ENCODE measurements around the gene AP2B1.
A peak's percentile ranks its signal among the peaks of the same experiment; 100 is the strongest.

Gene AP2B1

DNA sequence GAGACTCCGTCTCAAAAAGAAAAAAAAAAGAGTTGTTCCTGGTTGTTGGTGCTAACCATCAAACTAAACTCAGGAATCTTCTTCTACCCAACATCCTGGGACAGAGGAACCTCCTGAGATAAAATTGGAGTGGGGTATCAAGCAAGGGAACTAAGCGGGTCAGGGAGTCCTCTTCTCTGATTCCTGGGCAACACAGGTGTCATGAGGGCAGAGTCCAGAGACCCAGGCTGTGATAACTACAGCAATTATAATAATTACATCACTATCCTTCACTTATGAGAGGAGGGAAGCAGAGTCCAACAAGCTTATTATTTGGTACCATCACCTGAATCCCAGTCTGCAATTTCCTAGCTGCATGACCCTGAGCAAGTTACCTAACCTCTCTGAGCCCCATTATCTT, 181.7 kb downstream of the AP2B1 start:
- Histone ChIP-seq H3K4me2 (ENCODE audit: low read length) (no peak overlapping the region), H4K8ac (ENCODE audit: low read depth, low read length) (no peak overlapping the region), H3K9ac (ENCODE audit: low read length) (no peak overlapping the region), H2BK120ac (ENCODE audit: low read depth, low read length) (no peak overlapping the region), H3K27me3 (ENCODE audit: insufficient read depth, low read length, poor library complexity) (no peaks in the 10 kb centered on the region), H3K4me1 (ENCODE audit: control insufficient read depth, low read depth, low read length) (no peaks in the 10 kb centered on the region), H3K27ac (ENCODE audit: low read depth, low read length) (no peak overlapping the region), H2BK15ac (replicated peaks; ENCODE audit: low read depth) (no peak overlapping the region), H3K79me1 (ENCODE audit: low read length) (no peaks in the 10 kb centered on the region), H3K79me2 (ENCODE audit: control insufficient read depth, insufficient read depth, low read length) (no peaks in the 10 kb centered on the region), H3K23ac (ENCODE audit: low read length) (no peak overlapping the region), H2AK5ac (ENCODE audit: low read length) (no peak overlapping the region), H4K5ac (ENCODE audit: low read length) (no peak overlapping the region), H3K56ac (ENCODE audit: low read length) (no peak overlapping the region), H2BK5ac (ENCODE audit: low read length) (no peak overlapping the region), H3K18ac (ENCODE audit: low read length) (no peak overlapping the region), H3K4me3 (ENCODE audit: low read length) (no peak overlapping the region), H3K36me3 (ENCODE audit: control insufficient read depth, insufficient read depth, low read length) (no peaks in the 10 kb centered on the region), H3K4ac (ENCODE audit: low read depth, low read length) (no peak overlapping the region)
- no CpG with 5 or more reads among the region's 2 CpGs for WGBS (ENCODE audit: extremely low coverage, insufficient coverage, low lambda C conversion rate)
- no peak for DNase-seq

DNA sequence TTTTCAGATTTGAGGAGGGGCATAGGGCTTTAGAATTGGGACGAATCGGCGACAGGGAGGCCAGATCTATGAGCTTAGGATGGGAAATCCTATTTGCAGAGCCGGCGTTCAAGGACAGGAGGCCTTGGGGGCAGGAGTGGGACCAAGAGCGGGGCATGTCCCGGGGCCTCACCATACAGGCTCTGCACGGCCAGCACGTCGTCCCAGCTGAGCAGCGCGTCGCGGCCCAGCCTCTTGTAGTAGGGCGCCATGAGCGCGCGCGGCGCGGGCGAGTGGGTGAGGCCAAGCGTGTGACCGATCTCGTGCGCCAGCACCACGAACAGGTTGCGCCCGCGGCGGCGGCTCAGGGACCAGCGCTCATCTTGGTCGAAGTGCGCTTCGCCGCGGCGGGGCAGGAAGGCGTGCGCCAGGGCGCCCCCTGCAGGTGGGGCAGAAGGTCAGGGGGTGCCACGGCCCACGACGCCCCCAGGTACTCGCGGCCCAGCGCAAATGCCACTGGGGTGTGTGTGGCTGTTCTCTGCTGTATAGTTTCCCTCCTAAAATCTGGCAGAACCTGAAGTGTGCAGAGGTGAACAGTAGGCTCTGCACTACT, 182.9 kb downstream of the AP2B1 start:
- no peak overlapping the region for H3K18ac ChIP-seq (ENCODE audit: low read length)
- no peak overlapping the region for H2AK5ac ChIP-seq (ENCODE audit: low read length)
- no peak overlapping the region for H4K8ac ChIP-seq (ENCODE audit: low read depth, low read length)
- H3K27me3 ChIP-seq (ENCODE audit: insufficient read depth, low read length, poor library complexity) = no peaks in the 10 kb centered on the region
- no peak overlapping the region for H2BK15ac ChIP-seq (replicated peaks; ENCODE audit: low read depth)
- no peak overlapping the region for H2BK5ac ChIP-seq (ENCODE audit: low read length)
- no peak overlapping the region for H3K56ac ChIP-seq (ENCODE audit: low read length)
- H3K4me3 ChIP-seq (ENCODE audit: low read length) = no peak overlapping the region
- H3K4me1 ChIP-seq (ENCODE audit: control insufficient read depth, low read depth, low read length) = no peaks in the 10 kb centered on the region
- H2BK120ac ChIP-seq (ENCODE audit: low read depth, low read length) = no peak overlapping the region
- H3K36me3 ChIP-seq (ENCODE audit: control insufficient read depth, insufficient read depth, low read length) = no peaks in the 10 kb centered on the region
- H3K27ac ChIP-seq (ENCODE audit: low read depth, low read length) = no peak overlapping the region
- H3K23ac ChIP-seq (ENCODE audit: low read length) = no peak overlapping the region
- no peak overlapping the region for H4K5ac ChIP-seq (ENCODE audit: low read length)
- no CpG with 5 or more reads among the region's 48 CpGs for WGBS (ENCODE audit: extremely low coverage, insufficient coverage, low lambda C conversion rate)
- H3K79me1 ChIP-seq (ENCODE audit: low read length) = no peaks in the 10 kb centered on the region
- no peak overlapping the region for H3K4ac ChIP-seq (ENCODE audit: low read depth, low read length)
- H3K79me2 ChIP-seq (ENCODE audit: control insufficient read depth, insufficient read depth, low read length) = no peaks in the 10 kb centered on the region
- no peak overlapping the region for H3K4me2 ChIP-seq (ENCODE audit: low read length)
- DNase-seq = no peak
- H3K9ac ChIP-seq (ENCODE audit: low read length) = no peak overlapping the region

DNA sequence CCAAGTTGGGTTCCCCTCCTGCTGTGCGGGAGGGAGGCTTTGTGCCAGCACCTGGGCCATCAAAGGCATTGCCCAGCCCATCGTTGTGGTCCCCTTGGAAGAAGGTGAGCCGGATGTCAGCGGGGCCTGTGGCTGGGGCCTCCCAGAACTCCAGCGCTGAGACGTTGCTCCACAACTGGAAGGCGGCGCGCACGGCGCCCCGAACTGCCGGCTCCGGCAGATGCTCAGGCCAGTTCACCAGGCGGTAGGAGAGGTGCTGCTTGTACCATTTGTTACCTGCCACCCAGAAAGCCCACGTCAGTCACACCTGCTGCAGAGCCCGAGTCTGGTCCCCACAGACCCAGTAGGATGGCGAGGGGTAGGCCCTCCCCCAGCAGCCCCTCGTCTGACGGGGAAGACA, 186.0 kb downstream of the AP2B1 start:
- Histone ChIP-seq H3K56ac (ENCODE audit: low read length) (no peak overlapping the region), H3K4ac (ENCODE audit: low read depth, low read length) (no peak overlapping the region), H2BK15ac (replicated peaks; ENCODE audit: low read depth) (no peak overlapping the region), H3K23ac (ENCODE audit: low read length) (no peak overlapping the region), H2AK5ac (ENCODE audit: low read length) (no peak overlapping the region), H3K4me1 (ENCODE audit: control insufficient read depth, low read depth, low read length) (no peaks in the 10 kb centered on the region), H4K8ac (ENCODE audit: low read depth, low read length) (no peak overlapping the region), H3K27me3 (ENCODE audit: insufficient read depth, low read length, poor library complexity) (no peaks in the 10 kb centered on the region), H3K4me3 (ENCODE audit: low read length) (no peak overlapping the region), H3K79me2 (ENCODE audit: control insufficient read depth, insufficient read depth, low read length) (no peaks in the 10 kb centered on the region), H3K36me3 (ENCODE audit: control insufficient read depth, insufficient read depth, low read length) (no peaks in the 10 kb centered on the region), H2BK120ac (ENCODE audit: low read depth, low read length) (no peak overlapping the region), H3K79me1 (ENCODE audit: low read length) (no peaks in the 10 kb centered on the region), H4K5ac (ENCODE audit: low read length) (no peak overlapping the region), H3K4me2 (ENCODE audit: low read length) (no peak overlapping the region), H2BK5ac (ENCODE audit: low read length) (no peak overlapping the region), H3K18ac (ENCODE audit: low read length) (no peak overlapping the region), H3K27ac (ENCODE audit: low read depth, low read length) (no peak overlapping the region), H3K9ac (ENCODE audit: low read length) (no peak overlapping the region)
- DNase-seq = no peak
- no CpG with 5 or more reads among the region's 20 CpGs for WGBS (ENCODE audit: extremely low coverage, insufficient coverage, low lambda C conversion rate)

DNA sequence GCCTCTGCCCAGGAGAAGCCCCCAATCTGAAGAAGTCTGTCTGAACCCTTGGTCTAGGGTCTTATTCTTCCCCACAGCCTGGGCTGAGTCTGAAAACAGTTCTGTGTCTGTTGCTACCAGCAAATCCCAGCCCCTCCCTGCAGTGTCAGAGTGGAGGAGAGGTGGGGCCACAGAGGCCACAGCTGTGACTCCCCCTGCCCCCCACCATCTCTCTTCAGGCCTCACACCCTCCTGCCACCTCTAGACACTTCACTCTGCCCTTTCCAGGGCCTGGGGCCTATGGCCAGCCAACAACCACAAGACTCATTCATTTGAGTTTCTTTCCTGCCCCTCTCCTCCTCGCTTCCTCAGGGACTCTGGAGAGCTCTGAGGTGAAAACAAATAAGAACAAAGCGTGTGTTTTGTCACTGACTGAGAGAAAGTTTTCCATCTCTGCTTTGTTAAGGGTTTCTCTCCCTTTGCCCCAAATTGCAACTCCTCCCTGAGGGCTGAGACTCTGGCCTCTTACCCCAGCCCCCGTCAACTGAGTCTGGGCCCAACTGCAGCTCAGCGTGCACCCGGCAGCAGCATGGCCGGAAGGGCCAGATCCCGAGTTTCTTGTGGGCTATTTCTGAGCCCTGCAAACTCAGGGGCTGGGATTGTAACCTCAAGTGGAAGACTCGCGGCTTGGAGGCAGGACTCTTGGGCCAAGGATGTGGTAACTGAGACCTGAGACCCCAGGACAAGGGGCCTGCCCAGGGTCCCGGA, 186.7 kb downstream of the AP2B1 start:
- no peak overlapping the region for H2BK15ac ChIP-seq (replicated peaks; ENCODE audit: low read depth)
- no peak overlapping the region for H3K18ac ChIP-seq (ENCODE audit: low read length)
- no CpG with 5 or more reads among the region's 10 CpGs for WGBS (ENCODE audit: extremely low coverage, insufficient coverage, low lambda C conversion rate)
- no peaks in the 10 kb centered on the region for H3K36me3 ChIP-seq (ENCODE audit: control insufficient read depth, insufficient read depth, low read length)
- no peak overlapping the region for H3K4ac ChIP-seq (ENCODE audit: low read depth, low read length)
- H3K23ac ChIP-seq (ENCODE audit: low read length) = no peak overlapping the region
- no peak for DNase-seq
- H3K9ac ChIP-seq (ENCODE audit: low read length) = no peak overlapping the region
- H3K4me2 ChIP-seq (ENCODE audit: low read length) = no peak overlapping the region
- no peak overlapping the region for H4K8ac ChIP-seq (ENCODE audit: low read depth, low read length)
- H3K4me1 ChIP-seq (ENCODE audit: control insufficient read depth, low read depth, low read length) = no peaks in the 10 kb centered on the region
- no peak overlapping the region for H3K27ac ChIP-seq (ENCODE audit: low read depth, low read length)
- H3K56ac ChIP-seq (ENCODE audit: low read length) = peak overlapping the region; percentile 46
- H3K79me2 ChIP-seq (ENCODE audit: control insufficient read depth, insufficient read depth, low read length) = no peaks in the 10 kb centered on the region
- no peak overlapping the region for H3K4me3 ChIP-seq (ENCODE audit: low read length)
- no peak overlapping the region for H2BK5ac ChIP-seq (ENCODE audit: low read length)
- no peaks in the 10 kb centered on the region for H3K79me1 ChIP-seq (ENCODE audit: low read length)
- H4K5ac ChIP-seq (ENCODE audit: low read length) = no peak overlapping the region
- no peak overlapping the region for H2AK5ac ChIP-seq (ENCODE audit: low read length)
- no peaks in the 10 kb centered on the region for H3K27me3 ChIP-seq (ENCODE audit: insufficient read depth, low read length, poor library complexity)
- H2BK120ac ChIP-seq (ENCODE audit: low read depth, low read length) = no peak overlapping the region

DNA sequence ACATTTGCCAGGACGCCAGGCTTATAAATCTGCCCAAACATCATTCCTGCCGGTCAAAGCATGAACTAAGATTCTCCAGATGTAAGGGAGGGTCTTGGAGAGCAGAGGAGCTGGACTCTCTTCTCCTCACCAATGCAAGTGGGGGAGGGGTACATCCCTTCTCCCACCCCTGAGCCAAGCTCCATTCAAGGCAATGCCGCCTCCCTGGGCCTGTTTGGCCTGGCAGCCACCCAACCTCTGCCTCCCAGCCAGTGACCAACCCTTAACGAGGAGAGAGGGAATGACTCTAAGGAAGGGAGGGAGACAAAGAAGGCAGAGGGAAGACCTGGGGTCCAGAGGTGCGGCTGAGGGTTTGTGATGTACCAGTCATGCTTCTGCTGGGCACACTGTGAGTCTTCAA, 187.4 kb downstream of the AP2B1 start:
- no peak for DNase-seq
- Histone ChIP-seq H3K79me1 (ENCODE audit: low read length) (no peaks in the 10 kb centered on the region), H3K23ac (ENCODE audit: low read length) (no peak overlapping the region), H2AK5ac (ENCODE audit: low read length) (no peak overlapping the region), H3K4me1 (ENCODE audit: control insufficient read depth, low read depth, low read length) (no peaks in the 10 kb centered on the region), H3K9ac (ENCODE audit: low read length) (no peak overlapping the region), H3K4ac (ENCODE audit: low read depth, low read length) (no peak overlapping the region), H3K56ac (ENCODE audit: low read length) (no peak overlapping the region), H3K4me2 (ENCODE audit: low read length) (no peak overlapping the region), H3K79me2 (ENCODE audit: control insufficient read depth, insufficient read depth, low read length) (no peaks in the 10 kb centered on the region), H4K5ac (ENCODE audit: low read length) (no peak overlapping the region), H3K27me3 (ENCODE audit: insufficient read depth, low read length, poor library complexity) (no peaks in the 10 kb centered on the region), H2BK15ac (replicated peaks; ENCODE audit: low read depth) (no peak overlapping the region), H4K8ac (ENCODE audit: low read depth, low read length) (no peak overlapping the region), H2BK5ac (ENCODE audit: low read length) (no peak overlapping the region), H3K18ac (ENCODE audit: low read length) (no peak overlapping the region), H2BK120ac (ENCODE audit: low read depth, low read length) (no peak overlapping the region), H3K27ac (ENCODE audit: low read depth, low read length) (no peak overlapping the region), H3K4me3 (ENCODE audit: low read length) (no peak overlapping the region), H3K36me3 (ENCODE audit: control insufficient read depth, insufficient read depth, low read length) (no peaks in the 10 kb centered on the region)
- no CpG with 5 or more reads among the region's 5 CpGs for WGBS (ENCODE audit: extremely low coverage, insufficient coverage, low lambda C conversion rate)

DNA sequence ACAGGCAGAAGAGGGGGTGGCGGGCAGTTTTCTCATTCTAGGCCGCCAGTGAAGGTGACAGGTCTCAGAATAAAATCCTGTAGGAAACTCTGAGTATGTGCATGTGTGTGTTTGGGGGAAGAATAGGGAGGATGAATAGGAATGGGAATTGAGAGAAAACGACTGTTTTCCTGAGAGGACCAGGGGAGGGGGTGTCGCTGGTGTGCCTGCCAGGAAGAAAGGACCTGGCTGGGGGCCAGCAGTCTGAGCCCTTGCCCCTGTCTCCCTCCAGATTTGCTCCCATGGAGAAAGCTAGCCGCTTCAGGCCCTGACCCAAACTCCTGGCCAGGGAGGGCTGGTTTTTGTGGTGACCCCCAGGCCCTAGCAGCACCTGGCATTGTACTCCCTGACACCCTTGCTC, 187.9 kb downstream of the AP2B1 start:
- H3K18ac ChIP-seq (ENCODE audit: low read length) = no peak overlapping the region
- H3K27ac ChIP-seq (ENCODE audit: low read depth, low read length) = no peak overlapping the region
- no peak for DNase-seq
- no peak overlapping the region for H2AK5ac ChIP-seq (ENCODE audit: low read length)
- H3K4ac ChIP-seq (ENCODE audit: low read depth, low read length) = no peak overlapping the region
- no peak overlapping the region for H4K5ac ChIP-seq (ENCODE audit: low read length)
- WGBS (ENCODE audit: extremely low coverage, insufficient coverage, low lambda C conversion rate) = no CpG with 5 or more reads among the region's 5 CpGs
- H3K36me3 ChIP-seq (ENCODE audit: control insufficient read depth, insufficient read depth, low read length) = no peaks in the 10 kb centered on the region
- no peak overlapping the region for H3K23ac ChIP-seq (ENCODE audit: low read length)
- no peaks in the 10 kb centered on the region for H3K4me1 ChIP-seq (ENCODE audit: control insufficient read depth, low read depth, low read length)
- no peak overlapping the region for H3K4me2 ChIP-seq (ENCODE audit: low read length)
- no peak overlapping the region for H3K56ac ChIP-seq (ENCODE audit: low read length)
- H2BK120ac ChIP-seq (ENCODE audit: low read depth, low read length) = no peak overlapping the region
- H3K9ac ChIP-seq (ENCODE audit: low read length) = no peak overlapping the region
- H2BK15ac ChIP-seq (replicated peaks; ENCODE audit: low read depth) = no peak overlapping the region
- H3K79me2 ChIP-seq (ENCODE audit: control insufficient read depth, insufficient read depth, low read length) = no peaks in the 10 kb centered on the region
- H3K4me3 ChIP-seq (ENCODE audit: low read length) = no peak overlapping the region
- no peak overlapping the region for H4K8ac ChIP-seq (ENCODE audit: low read depth, low read length)
- H2BK5ac ChIP-seq (ENCODE audit: low read length) = no peak overlapping the region
- no peaks in the 10 kb centered on the region for H3K27me3 ChIP-seq (ENCODE audit: insufficient read depth, low read length, poor library complexity)
- no peaks in the 10 kb centered on the region for H3K79me1 ChIP-seq (ENCODE audit: low read length)

All from mesendoderm (in vitro differentiated cells).